HG03095 (cell line): ENCODE measurements around the gene MTPN.

Experiments used
- ATAC-seq: cut with Tn5 transposase; IDR thresholded peaks from one replicate; pipeline ENCODE4 v1.9.1; 2021; ENCODE audit warnings: moderate library complexity; ENCODE audit not compliant: unreplicated experiment

The MTPN gene, protein sequence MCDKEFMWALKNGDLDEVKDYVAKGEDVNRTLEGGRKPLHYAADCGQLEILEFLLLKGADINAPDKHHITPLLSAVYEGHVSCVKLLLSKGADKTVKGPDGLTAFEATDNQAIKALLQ

DNA sequence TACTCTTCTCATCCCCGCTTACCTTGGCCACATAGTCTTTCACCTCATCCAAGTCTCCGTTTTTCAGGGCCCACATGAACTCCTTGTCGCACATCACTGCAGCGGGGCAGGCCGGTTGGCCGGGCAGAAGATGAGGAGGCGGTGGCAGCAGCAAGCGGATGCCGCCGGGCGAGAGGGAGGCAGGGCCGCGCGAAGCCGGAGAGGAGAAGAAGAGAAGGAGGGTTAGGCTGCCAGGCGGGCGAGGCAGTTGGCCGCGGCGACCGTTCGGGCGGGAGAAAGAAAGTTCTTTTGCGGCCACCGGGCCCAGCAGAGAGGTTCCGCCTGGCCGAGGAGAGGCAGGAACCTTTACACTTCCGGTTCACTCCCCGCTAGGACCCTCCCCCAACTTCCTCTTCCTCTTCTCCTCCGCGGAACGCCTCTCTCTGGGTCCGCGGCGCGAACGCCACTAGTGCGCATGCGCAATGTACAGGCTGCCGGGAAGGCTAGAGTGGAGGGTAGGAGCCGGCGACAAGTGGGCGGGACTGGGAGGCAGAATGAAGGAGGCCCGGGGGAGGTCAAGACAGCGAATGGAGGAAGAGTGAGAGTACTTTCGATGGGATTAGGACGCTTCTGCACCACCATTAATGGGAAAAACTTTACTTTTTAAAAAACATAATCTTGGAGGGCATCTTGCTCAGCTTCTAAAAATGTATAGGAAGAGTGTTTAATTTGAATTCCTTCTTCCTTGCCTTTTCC lies at the start of gene MTPN:
MTPN (minus strand) TSS at position 353 of the 735 bp plus-strand sequence; CDS start at position 94, 259 bp downstream.
- peak; percentile 43 for ATAC-seq

DNA sequence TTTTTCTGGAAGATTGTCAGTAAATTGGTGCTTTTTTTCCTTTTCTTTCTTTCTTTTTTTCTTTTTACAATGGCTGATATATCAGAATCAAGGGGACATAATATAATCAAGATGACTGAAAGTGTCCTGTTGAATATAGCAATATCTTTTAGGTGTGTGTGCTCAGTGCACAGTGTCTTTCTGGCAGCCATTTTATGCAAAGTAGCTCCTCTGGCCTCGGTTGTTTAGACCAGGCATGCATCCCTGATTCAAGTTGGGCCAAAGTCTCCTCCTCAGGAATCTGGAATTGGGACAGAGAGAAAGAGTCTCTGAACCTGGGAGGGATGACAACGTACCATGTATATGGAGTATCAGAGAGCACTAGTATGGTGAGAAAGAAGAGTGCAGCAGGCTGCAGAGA lies 49.0 kb upstream of the MTPN start:
- no peak for ATAC-seq

DNA sequence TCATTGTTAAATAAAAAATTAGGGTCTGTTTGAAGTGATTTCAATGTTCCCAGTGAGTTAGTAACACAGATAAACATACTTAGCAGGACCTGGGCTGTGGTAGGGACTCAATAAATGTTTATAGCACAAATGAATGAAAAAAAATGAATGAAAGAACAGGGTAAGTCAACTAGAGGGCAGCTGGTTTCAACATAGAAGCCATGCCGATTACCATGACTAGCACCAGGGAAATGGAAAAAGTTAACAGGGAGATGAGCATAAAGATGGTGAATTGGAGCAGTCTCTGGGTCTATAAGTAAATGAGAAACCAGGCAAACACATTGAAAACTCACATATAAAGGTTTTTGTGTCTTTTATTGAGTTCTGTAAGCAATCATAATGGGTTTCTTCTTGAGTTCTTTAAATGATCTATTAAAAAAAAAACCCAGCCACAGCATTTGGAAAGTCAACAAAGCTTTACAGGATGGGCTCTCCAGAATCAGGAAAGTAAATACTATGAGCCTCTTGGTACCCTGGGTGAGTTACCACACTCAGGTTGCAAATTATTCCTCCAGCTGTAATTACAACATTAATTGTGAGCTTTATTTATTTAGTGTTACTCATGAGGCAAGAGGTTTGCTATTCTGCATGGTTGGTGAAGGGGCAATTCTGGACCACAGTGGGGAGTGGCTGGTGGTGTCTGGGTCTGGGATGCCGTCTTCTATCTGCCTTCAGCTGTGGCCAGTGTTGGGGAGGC lies 46.1 kb upstream of the MTPN start:
- ATAC-seq, result no peak

DNA sequence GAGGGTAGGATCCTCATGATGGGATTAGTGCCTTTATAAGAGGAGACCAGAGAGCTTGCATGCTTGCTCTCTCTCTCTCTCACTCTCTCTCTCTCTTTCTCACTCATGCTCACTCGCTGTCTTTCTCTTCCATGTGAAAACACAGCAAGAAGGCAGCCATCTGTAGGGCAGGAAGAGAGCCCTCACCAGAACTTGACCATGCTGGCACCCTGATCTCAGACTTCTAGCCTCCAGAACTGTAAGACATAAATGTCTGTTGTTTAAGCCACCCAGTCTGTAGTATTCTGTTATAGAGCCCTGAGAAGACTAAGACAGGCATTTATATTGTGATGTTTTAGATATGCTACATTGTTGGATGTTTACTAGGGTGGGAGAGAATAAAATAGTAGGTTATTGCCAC lies 43.4 kb upstream of the MTPN start:
- no peak for ATAC-seq

DNA sequence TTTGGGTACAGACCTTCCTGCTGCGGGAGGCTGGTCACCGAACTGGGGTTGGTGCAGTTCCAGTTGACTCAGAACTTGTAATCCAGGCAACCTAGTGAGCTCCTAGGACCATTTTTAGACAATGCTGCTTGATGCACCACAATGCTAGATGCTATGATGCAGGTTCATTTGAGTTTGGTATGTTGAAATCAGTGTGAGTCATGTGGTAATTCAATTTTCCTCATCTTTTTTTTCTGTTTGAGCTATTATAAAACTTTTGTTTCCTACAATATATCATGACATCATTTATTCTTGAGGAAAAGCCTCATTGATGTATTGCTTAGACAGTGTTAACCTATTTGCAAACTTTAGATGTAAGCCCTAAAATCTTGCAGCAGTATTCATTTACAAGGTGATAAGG lies 40.9 kb upstream of the MTPN start:
- no peak for ATAC-seq

DNA sequence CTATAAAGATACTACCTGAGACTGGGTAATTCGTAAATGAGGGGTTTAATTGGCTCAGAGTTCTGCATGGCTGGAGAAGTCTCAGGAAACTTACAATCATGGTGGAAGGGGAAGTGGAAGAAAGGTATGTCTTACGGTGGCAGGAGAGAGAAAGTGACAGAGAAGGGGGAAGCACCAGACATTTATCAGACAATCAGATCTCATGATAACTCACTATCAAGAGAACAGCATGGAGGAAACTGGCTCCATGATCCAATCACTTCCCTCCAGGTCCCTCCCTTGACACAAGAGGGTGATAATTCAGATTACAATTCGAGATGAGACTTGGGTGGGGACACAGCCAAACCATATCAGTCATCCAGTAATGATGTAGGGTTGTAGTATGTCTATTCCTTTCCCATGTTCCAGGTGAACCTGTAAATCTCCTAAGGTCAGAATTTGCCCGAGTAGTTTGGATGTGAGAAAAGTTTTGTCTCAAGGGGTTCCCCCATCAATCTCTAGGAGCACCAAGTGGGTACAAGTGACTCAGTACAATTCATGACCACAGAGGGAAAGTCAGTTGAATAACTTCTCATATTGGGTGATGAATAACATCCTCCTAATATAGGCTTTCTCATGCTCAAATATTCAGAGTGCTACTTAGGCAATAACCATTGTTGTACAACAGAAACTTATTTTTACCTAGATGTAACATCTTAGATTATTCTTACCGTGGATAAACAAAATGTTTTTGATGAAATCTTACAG lies 39.7 kb upstream of the MTPN start:
- peak; percentile 54 for ATAC-seq

DNA sequence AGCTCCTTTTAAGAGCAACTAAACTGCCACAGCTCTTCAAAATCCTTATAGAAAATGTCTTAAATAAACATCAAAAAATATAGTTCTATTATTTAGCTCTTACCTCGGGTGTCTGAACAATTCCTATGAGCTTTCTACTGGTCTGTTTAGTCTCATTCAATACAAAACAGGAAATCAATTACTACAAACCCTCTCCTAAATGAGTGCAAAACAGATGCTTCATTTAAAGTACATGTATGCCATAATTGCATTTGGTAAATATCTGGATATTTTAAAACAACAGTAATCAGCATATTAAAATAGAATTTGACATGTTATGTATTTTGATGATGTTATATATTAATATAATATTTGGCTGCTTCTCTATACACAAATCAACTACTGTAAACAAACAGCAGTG lies 38.5 kb upstream of the MTPN start:
- ATAC-seq, result no peak

DNA sequence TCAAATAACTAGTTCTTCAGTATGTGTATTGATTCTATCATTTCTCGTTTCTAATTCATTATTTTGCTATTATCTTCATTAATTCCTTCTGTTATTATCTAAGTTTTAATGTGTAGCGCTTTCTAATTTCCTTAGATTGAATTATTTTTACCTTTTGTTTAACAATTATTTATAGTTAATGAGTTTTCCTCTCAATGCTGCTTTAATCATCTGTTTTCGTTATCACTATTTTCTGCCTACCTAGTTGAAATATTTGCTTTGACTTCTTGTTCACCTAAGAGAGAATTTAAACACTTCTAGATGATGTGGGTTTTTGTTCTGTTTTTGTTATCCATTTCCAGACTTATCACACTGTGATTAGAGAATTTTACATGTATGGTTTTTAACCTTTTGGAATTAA lies 37.5 kb upstream of the MTPN start:
- ATAC-seq, result no peak

DNA sequence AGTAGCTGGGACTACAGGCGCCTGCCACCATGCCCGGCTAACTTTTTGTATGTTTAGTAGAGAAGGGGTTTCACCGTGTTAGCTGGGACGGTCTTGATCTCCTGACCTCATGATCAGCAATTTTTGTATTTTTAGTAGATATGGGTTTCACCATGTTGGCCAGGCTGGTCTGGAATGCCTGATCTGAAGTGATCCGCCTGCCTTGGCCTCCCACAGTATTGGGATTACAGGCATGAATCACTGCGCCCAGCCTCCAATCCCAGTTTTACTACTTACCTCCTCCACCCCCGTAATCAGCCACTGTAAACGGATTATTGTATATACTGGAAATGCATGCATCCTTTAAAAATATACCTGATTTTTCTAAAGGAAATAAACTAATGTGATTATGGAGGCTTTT lies 35.1 kb upstream of the MTPN start:
- ATAC-seq, result no peak

DNA sequence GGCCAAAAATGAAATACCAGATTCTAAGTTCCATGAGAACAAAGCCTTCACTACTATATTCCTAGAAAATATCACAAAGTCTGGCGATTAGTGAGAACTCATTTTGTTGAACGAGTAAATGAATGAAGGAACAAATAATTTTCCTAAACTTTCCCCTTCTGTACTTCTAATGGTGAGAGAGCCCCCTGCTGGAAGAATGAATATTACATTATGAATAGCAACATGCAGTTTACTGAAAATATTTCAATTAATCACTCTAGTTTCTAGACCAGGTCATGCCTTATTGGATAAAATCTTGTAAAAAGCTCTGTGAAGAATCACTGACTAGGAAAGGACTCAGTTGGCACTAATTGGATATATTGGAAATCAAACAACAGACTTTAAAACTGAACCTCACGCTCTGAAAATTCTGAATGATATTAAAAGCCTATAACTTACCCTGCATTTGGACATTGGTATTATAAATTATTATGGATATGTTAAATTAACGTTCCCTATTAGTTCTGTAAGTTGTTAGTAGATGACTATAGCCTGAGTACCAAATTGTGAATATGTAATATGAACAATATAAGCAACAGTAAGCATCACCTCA lies 32.4 kb upstream of the MTPN start:
- no peak for ATAC-seq

DNA sequence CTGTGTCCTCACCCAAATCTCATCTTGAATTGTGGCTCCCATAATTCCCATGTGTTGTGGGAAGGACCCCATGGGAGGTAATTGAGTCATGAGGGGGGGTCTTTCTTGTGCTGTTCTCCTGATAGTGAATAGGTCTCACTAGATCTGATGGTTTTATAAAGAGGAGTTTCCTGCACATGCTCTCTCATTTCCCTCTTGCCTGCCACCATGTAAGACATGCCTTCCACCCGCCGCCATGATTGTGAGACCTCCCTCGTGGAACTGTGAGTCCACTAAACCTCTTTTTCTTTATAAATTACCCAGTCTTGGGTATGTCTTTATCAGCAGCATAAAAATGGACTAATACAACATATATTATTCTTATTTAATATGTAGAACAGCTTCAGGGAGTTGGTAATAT lies 29.0 kb upstream of the MTPN start:
- no peak for ATAC-seq

DNA sequence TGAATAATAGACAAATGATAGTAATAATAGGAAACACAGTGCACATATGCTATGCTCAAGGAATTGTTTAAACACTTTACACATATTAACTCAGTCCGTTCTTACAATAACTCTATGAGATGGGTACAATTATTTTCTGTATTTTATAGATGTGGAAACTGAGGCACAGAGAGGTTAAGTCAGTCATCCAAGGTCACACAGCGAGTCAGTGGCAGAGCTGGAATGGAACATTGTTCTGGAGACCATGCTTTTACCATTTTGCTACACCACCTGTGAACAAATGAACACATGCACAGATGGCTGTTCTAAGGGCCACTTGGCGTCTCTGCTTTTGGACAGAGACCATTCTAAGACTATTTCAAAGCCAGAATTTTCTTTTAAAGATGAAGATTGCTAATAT lies 26.9 kb upstream of the MTPN start:
- ATAC-seq, result no peak

DNA sequence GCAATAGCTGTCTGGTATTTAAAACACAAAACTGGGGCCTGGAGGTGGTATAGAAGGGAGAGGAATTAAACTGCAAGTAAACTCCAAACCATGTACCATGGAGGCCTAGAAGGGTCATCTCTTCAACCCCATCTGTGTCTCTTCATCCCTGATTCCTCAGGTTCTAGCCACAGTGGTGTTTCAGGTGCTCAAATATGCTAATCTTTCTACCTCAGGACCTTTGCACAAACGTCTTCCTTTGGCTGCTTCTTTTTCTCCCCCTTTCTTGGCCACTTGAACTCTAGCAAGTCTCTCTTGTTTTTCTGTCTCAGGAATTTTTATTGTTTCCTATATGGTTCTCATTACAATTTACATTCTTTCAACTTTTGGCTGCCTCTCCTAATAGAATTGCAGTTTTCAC lies 25.6 kb upstream of the MTPN start:
- no peak for ATAC-seq

DNA sequence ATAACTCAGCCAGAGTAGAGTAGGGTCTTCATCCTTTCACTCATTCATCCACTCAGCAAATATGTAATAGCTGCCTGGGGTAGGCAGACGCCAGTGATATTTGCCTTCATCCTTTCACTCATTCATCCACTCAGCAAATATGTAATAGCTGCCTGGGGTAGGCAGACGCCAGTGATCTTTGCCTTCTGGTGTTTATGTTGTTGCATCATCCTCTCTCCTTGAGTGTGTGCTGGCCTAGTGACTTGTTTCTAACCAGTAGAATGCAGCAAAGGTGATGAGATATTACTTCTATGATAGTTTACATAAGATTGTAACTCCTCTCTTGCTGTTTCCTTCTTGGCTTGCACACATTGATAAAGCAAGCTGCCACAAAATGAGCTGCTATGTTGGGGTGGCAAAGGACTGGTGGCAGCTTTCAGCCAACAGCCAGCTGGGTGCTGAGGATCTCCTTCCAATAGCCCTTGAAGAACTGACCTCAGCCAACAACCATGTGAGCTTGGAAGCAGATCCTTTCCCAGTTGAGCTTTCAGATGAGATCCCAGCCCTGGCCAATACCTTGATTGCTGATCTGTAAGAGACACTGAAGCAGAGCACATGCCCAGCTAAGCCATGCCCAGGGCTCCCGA lies 23.2 kb upstream of the MTPN start:
- no peak for ATAC-seq

DNA sequence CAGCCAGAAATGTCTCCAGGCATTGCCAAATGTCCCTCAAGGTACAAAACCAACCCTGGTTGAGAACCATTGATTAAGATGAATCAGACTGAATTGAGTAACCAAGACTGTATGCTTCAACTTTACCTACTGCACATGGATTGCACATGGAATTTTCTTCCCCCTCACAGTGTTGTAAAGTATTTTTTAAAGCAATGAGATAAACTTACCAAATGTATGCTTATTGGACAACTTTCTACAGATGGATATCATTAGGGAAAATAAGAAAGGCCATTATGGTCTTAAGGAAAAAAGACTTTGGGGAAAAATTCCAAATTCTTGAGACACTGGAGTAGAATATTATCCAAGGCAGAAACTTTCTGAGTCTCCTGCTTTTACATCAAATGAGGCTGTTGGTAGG lies 20.9 kb upstream of the MTPN start:
- no peak for ATAC-seq

DNA sequence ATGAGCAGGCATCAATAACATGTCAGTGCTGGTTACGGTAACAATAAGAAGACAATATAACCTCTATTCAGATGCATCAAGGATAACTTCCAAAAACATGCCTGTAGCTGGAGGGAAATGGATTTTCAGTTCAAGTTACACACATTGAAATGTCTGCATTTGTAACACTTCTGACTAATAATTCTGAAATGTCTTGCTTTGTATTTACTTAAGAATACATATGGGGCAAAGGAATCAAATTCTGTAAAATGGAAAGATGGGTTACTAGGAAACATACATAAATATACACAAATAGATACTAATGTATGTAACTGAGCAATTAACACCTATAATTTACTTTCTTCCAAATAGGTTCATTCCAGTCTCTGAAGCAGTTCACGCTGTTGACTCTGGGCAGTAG lies 18.6 kb upstream of the MTPN start:
- no peak for ATAC-seq

DNA sequence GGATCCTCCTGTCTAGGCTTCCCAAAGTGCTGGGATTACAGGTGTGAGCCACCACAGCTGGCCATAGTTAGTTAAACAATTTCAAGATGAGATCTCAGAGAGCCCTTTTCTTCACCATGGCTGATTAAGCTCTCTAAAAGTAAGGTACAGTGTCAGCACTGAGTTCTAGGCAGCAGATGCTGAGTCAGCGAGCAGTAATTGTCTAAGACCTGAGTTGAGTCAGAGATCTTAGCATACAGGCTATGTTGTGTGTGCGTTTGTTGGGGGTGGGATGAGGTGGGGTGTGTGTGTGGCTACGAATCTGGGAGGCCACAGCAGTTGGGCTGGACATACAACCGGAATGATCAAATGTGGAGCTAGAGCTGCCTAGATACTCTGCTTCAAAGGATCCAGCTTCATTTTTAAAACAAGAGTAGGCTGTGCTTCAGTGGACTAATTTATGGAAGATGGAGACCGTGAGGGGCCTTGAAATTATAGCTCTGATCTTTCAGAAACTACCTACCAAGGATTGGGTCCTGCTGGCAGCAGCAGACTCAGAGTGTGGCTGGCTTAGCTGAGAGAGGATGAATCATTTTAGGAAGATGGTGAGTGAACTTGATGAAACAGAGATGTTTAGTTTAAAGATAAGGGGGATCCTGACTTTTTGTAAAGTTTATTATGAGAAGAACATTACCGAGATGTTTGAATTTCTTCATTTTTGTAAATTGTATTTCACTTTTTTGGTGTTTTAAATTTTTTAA lies 17.5 kb upstream of the MTPN start:
- ATAC-seq, result no peak

DNA sequence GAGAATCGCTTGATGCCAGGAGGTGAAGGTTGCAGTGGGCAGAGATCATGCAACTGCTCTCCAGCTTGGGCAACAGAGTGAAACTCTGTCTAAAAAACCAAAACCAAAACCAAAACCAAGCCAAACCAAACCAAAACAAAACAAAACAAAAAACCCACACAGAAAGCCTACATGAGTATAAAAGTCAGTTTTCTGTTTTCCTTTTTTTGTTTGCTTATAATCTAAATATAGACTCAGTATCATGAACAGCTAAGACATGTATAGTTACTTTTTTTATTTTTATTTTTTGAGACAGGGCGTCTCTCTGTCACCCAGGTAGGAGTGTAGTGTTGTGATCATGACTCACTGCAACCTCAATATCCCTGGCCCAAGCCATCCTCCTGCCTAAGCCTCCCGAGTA lies 16.8 kb upstream of the MTPN start:
- ATAC-seq, result peak; percentile 75

DNA sequence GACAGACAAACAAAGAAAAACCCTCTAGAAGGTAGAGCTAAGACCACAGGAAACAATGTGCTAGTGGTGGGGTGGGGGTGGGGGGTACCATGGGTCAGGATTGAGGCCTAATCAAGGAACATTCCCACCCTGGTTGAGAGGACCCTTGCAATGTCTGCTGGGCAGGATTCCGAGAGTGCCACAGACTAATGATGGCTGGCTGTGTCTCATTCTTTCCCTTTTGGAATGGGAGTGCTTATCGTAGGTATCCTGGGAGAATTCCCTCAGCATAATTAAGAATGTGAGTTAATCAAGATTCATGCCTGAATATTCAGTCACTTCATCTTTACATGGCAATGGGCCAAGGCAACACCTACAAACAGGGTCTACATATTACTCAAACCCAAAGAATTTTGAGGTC lies 14.7 kb upstream of the MTPN start:
- no peak for ATAC-seq

DNA sequence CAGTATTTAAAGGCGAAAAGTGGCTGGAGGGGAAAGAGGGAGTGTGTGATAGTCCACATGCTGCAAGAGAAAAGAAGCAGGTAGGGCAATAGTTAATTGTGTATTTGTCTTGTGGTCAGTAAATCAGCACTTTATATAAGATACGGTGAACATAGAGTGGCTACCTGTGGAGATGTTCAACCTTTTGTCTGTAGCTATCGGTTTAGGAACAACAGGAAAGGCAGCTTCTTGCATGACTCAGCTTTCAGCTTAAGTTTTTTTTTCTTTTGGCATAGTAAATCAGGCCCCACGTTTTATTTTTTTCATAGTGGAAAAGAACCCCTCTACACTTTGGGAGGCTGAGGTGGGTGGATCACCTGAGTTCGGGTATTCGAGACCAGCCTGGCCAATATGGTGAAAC lies 14.2 kb upstream of the MTPN start:
- no peak for ATAC-seq
